IMR-90 (cell line): Measurements from ENCODE around the gene PIP5K1C.

Experiments
- BHLHE40 ChIP-seq: fragments of 150-350 bp; IDR thresholded peaks from 2 replicates; pipeline ENCODE4 v1.6.1; 2016; ENCODE audit warnings: mild to moderate bottlenecking, low read depth, low read length
- CEBPB ChIP-seq: IDR thresholded peaks from 2 replicates; pipeline ENCODE4 v1.6.1; 2012; ENCODE audit warnings: low read depth, low read length, improper control_type of control experiment
- FOS ChIP-seq: fragments of 150-350 bp; IDR thresholded peaks from 2 replicates; pipeline ENCODE4 v1.6.1; 2016; ENCODE audit warnings: low read depth, low read length
- MAFK ChIP-seq: IDR thresholded peaks from 2 replicates; pipeline ENCODE4 v1.6.1; 2012; ENCODE audit warnings: low read depth, low read length, improper control_type of control experiment
- MXI1 ChIP-seq: IDR thresholded peaks from 2 replicates; pipeline ENCODE4 v1.6.1; 2012; ENCODE audit warnings: low read depth, mild to moderate bottlenecking, low read length, moderate library complexity, borderline replicate concordance
- POLR2A ChIP-seq: IDR thresholded peaks from 2 replicates; pipeline ENCODE4 v1.6.1; 2012; ENCODE audit warnings: mild to moderate bottlenecking, low read depth, low read length
- RAD21 ChIP-seq: IDR thresholded peaks from 2 replicates; pipeline ENCODE4 v1.6.1; 2012; ENCODE audit warnings: low read length, improper control_type of control experiment
- RCOR1 ChIP-seq: IDR thresholded peaks from 2 replicates; pipeline ENCODE4 v1.6.1; 2012; ENCODE audit warnings: mild to moderate bottlenecking, low read length, improper control_type of control experiment; ENCODE audit not compliant: insufficient replicate concordance
- RFX5 ChIP-seq: IDR thresholded peaks from 2 replicates; pipeline ENCODE4 v1.8.0; 2012; ENCODE audit warnings: low read depth, mild to moderate bottlenecking, low read length, moderate library complexity
- TF ChIP-seq, protein P1 (sequence below): conservative IDR thresholded peaks from 2 replicates; pipeline ENCODE4 v1.5.1; 2012; ENCODE audit warnings: mild to moderate bottlenecking, low read depth, low read length, improper control_type of control experiment
- TF ChIP-seq, protein P2 (sequence below): fragments of 150-350 bp; IDR thresholded peaks from 2 replicates; pipeline ENCODE4 v1.6.1; 2017; ENCODE audit warnings: mild to moderate bottlenecking, antibody characterized with exemption, low read length, low read depth

DNA sequence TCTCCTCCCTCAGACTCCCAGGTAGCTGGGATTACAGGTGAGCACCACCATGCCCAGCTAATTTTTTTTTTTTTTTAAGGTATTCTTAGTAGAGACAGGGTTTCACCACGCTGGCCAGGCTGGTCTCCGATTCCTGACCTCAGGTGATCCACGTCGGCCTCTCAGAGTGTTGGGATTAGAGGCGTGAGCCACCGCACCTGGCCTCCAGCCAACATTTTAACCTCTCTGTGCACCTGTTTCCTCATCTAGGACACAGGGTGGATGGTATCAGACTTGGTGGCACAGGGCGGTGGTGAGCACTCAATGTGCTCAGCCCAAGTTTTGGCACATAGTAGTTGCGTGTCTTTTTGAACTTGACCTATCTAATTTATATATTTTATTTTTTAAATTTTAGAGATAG is 48.7 kb upstream of the PIP5K1C start:
- TF ChIP-seq, protein P1, sequence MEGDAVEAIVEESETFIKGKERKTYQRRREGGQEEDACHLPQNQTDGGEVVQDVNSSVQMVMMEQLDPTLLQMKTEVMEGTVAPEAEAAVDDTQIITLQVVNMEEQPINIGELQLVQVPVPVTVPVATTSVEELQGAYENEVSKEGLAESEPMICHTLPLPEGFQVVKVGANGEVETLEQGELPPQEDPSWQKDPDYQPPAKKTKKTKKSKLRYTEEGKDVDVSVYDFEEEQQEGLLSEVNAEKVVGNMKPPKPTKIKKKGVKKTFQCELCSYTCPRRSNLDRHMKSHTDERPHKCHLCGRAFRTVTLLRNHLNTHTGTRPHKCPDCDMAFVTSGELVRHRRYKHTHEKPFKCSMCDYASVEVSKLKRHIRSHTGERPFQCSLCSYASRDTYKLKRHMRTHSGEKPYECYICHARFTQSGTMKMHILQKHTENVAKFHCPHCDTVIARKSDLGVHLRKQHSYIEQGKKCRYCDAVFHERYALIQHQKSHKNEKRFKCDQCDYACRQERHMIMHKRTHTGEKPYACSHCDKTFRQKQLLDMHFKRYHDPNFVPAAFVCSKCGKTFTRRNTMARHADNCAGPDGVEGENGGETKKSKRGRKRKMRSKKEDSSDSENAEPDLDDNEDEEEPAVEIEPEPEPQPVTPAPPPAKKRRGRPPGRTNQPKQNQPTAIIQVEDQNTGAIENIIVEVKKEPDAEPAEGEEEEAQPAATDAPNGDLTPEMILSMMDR: no peak
- TF ChIP-seq POLR2A (no peak), CEBPB (no peak), BHLHE40 (no peak), RAD21 (no peak), RCOR1 (no peak), MXI1 (no peak), MAFK (no peak), RFX5 (no peak), FOS (no peak)
- TF ChIP-seq, protein P2, sequence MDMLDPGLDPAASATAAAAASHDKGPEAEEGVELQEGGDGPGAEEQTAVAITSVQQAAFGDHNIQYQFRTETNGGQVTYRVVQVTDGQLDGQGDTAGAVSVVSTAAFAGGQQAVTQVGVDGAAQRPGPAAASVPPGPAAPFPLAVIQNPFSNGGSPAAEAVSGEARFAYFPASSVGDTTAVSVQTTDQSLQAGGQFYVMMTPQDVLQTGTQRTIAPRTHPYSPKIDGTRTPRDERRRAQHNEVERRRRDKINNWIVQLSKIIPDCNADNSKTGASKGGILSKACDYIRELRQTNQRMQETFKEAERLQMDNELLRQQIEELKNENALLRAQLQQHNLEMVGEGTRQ: no peak
